Measurements from ENCODE around the gene PRRT1.
"Not testable (repeated sequence)": the region's sequence is repeated elsewhere in the genome, so short reads cannot be mapped to it uniquely, and the experiment has no call there.

PRRT1 gene

DNA sequence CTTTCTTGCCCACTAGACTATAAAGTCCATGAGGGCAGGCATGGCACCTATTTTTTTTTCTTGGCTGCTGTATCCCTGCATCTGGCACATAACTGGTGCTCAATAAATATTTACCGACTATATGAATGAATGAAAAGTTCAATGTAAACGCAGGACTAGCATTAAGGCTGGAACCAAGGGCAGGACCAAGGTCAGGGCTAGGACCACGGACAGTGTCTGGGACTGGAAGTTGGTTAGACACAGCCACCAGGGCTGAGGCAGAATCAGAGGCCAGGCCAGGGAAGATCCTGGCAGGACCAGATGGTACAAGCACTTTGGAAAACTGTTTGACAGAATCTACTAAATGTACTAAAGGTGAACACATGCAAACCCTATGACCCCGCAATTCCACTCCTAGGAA, 46.3 kb downstream of the PRRT1 start:
- no peak for DNase-seq (ENCODE audit: extremely low read depth in 1 of 2, low read depth in 1 of 2)

DNA sequence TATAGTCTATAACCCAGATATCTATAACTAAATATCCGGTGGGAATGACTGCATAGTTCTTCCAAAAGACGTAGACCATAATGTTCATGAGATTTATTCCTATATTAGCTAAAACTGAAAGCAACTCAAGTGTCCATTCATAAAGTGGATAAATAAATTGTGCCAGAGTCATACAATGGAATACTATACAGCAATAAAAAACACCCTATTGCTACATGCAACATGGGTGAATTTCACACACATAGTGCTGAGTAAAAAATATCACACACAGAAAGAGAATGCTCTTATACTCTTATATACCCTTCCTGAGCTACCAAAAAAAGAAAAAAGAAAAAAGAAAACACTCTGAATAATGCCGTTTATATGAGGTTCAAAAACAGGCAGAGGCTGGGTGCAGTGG, 49.5 kb downstream of the PRRT1 start:
- DNase-seq (ENCODE audit: extremely low read depth in 1 of 2, low read depth in 1 of 2): no peak

DNA sequence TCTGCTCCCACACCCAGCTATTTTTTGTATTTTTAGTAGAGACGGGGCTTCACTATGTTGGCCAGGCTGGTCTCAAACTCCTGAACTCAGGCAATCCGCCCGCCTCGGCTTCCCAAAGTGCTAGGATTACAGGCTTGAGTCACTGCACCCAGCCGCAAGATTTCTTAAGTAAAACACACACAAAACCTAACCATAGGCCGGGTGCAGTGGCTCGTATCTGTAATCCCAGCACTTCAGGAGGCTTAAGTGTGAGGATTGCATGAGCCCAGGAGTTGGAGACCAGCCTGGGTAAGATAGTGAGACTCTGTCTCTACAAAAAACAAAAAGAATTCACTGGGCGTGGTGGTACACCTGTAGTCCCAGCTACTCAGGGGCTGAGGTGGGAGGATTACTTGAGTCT, 51.5 kb downstream of the PRRT1 start:
- not testable (repeated sequence) for DNase-seq (ENCODE audit: extremely low read depth in 1 of 2, low read depth in 1 of 2)
